ENCODE results near the gene KIF6.

Gene KIF6

GRCh38 chr6:39389484-39389767, 335.8 kb downstream of the KIF6 start:
- TF ChIP-seq CTCF (IDR thresholded peaks at IDR 0.05; ENCODE audit: low read depth, low read length, missing control alignments) = peak; percentile 41
- in situ Hi-C loops (cut with HindIII; ENCODE audit: low sequenced_read_pairs) = no loop called here
- peak; percentile 12 for DNase-seq (ENCODE audit: low read depth)
- H3K4me3 ChIP-seq (ENCODE audit: low read depth, low read length) = no peak overlapping the region

GRCh38 chr6:39388606-39389483, 336.4 kb downstream of the KIF6 start:
- H3K4me3 ChIP-seq (ENCODE audit: low read depth, low read length) = no peak overlapping the region
- no peak for TF ChIP-seq CTCF (IDR thresholded peaks at IDR 0.05; ENCODE audit: low read depth, low read length, missing control alignments)
- in situ Hi-C loops (cut with HindIII; ENCODE audit: low sequenced_read_pairs) = no loop called here
- DNase-seq (ENCODE audit: low read depth) = peak; percentile 71

- DNase-seq (ENCODE audit: low read depth) = no peak
- no peak for TF ChIP-seq CTCF (IDR thresholded peaks at IDR 0.05; ENCODE audit: low read depth, low read length, missing control alignments)
- in situ Hi-C loops (cut with HindIII; ENCODE audit: low sequenced_read_pairs) = no loop called here
- H3K4me3 ChIP-seq (ENCODE audit: low read depth, low read length) = no peak overlapping the region
Measured at GRCh38 chr6:39387785-39388184, 337.4 kb downstream of the KIF6 start.

- no peak for DNase-seq (ENCODE audit: low read depth)
- in situ Hi-C loops (cut with HindIII; ENCODE audit: low sequenced_read_pairs) = no loop called here
- H3K4me3 ChIP-seq (ENCODE audit: low read depth, low read length) = no peak overlapping the region
- TF ChIP-seq CTCF (IDR thresholded peaks at IDR 0.05; ENCODE audit: low read depth, low read length, missing control alignments) = no peak
Measured at GRCh38 chr6:39386487-39386886, 338.7 kb downstream of the KIF6 start.

- TF ChIP-seq CTCF (IDR thresholded peaks at IDR 0.05; ENCODE audit: low read depth, low read length, missing control alignments) = no peak
- DNase-seq (ENCODE audit: low read depth) = no peak
- in situ Hi-C loops (cut with HindIII; ENCODE audit: low sequenced_read_pairs) = no loop called here
Measured at GRCh38 chr6:39381550-39382140, 343.6 kb downstream of the KIF6 start.

GRCh38 chr6:39380837-39381549, 344.2 kb downstream of the KIF6 start:
- no peak overlapping the region for H3K4me3 ChIP-seq (ENCODE audit: low read depth, low read length)
- no peak for DNase-seq (ENCODE audit: low read depth)
- in situ Hi-C loops (cut with HindIII; ENCODE audit: low sequenced_read_pairs) = no loop called here
- TF ChIP-seq CTCF (IDR thresholded peaks at IDR 0.05; ENCODE audit: low read depth, low read length, missing control alignments) = no peak

More at GRCh38 chr6:39381550-39382140, 343.6 kb downstream of the KIF6 start:
- no peak overlapping the region for H3K4me3 ChIP-seq (ENCODE audit: low read depth, low read length)
